H1 (cell line): ENCODE data around the gene ZNF423. TPM values are rescaled to one million over a fixed set of nuclear protein-coding genes. Genes with fewer than 3 reads are reported as not detected.

Source experiments
- CTCF ChIA-PET: fragments of 300-600 bp; sonication (Branson Sonifier 250); formaldehyde crosslinking; loops from one replicate; lab custom pipeline; 2021; ENCODE audit not compliant: partially characterized antibody; lab: Charles Lee
- POLR2A ChIA-PET: fragments of 300-600 bp; sonication (Branson Sonifier 250); formaldehyde crosslinking; loops from one replicate; lab custom pipeline; 2021; ENCODE audit warnings: inconsistent platforms; ENCODE audit not compliant: partially characterized antibody; lab: Charles Lee
- DNase-seq, 2 experiments: peaks; one replicate each; pipeline versions ENCODE4 v3.0.0 to v3.0.0-alpha.2; 2010 to 2022; ENCODE audit warnings: low spot score in 2 of 2, low read depth in 1 of 2, mixed read lengths in 1 of 2
- FAIRE-seq: peaks from 2 replicates; lab custom pipeline; 2011; peaks lifted over from hg19 to GRCh38; lab: Jason Lieb, UNC
- H2AFZ ChIP-seq: 2 replicates; pipeline ENCODE4 v1.8.1; 2012; ENCODE audit warnings: low read length, inconsistent platforms
- H2AK5ac ChIP-seq: 2 replicates; pipeline ENCODE4 v1.6.1; 2013; ENCODE audit warnings: low read depth, low read length
- H2BK120ac ChIP-seq: replicated peaks from 2 replicates; pipeline ENCODE3; 2013; ENCODE audit warnings: low read depth, low read length, inconsistent platforms
- H2BK12ac ChIP-seq: 2 replicates; pipeline ENCODE4 v1.6.1; 2013; ENCODE audit warnings: low read depth, low read length
- H2BK15ac ChIP-seq: 2 replicates; pipeline ENCODE4 v1.6.1; 2013; ENCODE audit warnings: low read length
- H2BK20ac ChIP-seq: 2 replicates; pipeline ENCODE4 v1.6.1; 2013; ENCODE audit warnings: low read length
- H2BK5ac ChIP-seq: 2 replicates; pipeline ENCODE4 v1.6.1; 2013; ENCODE audit warnings: low read depth, low read length
- H3K14ac ChIP-seq: 2 replicates; pipeline ENCODE4 v1.6.1; 2013; ENCODE audit warnings: inconsistent platforms; ENCODE audit not compliant: insufficient read length
- H3K18ac ChIP-seq: 2 replicates; pipeline ENCODE4 v1.6.1; 2013; ENCODE audit warnings: low read length; ENCODE audit errors: extremely low read depth
- H3K23ac ChIP-seq: 2 replicates; pipeline ENCODE4 v1.6.1; 2013; ENCODE audit warnings: inconsistent platforms; ENCODE audit not compliant: insufficient read length
- H3K23me2 ChIP-seq: 2 replicates; pipeline ENCODE4 v1.6.1; 2013; ENCODE audit warnings: low read depth, low read length
- H3K27ac ChIP-seq: 2 replicates; pipeline ENCODE4 v1.6.1; 2011; ENCODE audit warnings: low read depth, low read length, inconsistent platforms
- H3K27me3 ChIP-seq, 4 experiments: replicated peaks in 1 of 4; 1 replicate in 1 of 4; 2 replicates in 3 of 4; pipeline versions ENCODE4 v1.6.1 to v1.8.1; 2011 to 2013; ENCODE audit warnings: low read length in 3 of 4, mild to moderate bottlenecking in 3 of 4, inconsistent platforms in 2 of 4, mixed read lengths in 2 of 4, moderate library complexity in 1 of 4; ENCODE audit not compliant: control insufficient read depth in 3 of 4, insufficient read depth in 3 of 4; ENCODE audit errors: extremely low read depth in 1 of 4
- H3K36me3 ChIP-seq, 4 experiments: 2 replicates each; pipeline versions ENCODE4 v1.6.1 to v1.8.1; 2011 to 2013; ENCODE audit warnings: mild to moderate bottlenecking in 4 of 4, low read length in 3 of 4, moderate library complexity in 2 of 4, control low read depth in 1 of 4, inconsistent platforms in 1 of 4; ENCODE audit not compliant: insufficient read depth in 4 of 4, control insufficient read depth in 2 of 4
- H3K4ac ChIP-seq: replicated peaks from 2 replicates; pipeline ENCODE3; 2013; ENCODE audit warnings: low read length, low read depth, mixed read lengths, inconsistent platforms; ENCODE audit not compliant: insufficient read length
- H3K4me1 ChIP-seq, 4 experiments: replicated peaks in 1 of 4; 1 replicate in 1 of 4; 2 replicates in 3 of 4; pipeline versions ENCODE4 v1.6.1 to v1.8.1; 2011 to 2013; ENCODE audit warnings: low read length in 3 of 4, inconsistent platforms in 2 of 4, mixed read lengths in 1 of 4; ENCODE audit not compliant: insufficient read depth in 4 of 4, control insufficient read depth in 3 of 4
- H3K4me2 ChIP-seq, 2 experiments: 2 replicates each; pipeline versions ENCODE4 v1.6.1 to v1.8.1; 2011 to 2013; ENCODE audit warnings: low read depth in 2 of 2, low read length in 2 of 2, control low read depth in 1 of 2, inconsistent platforms in 1 of 2, mild to moderate bottlenecking in 1 of 2; ENCODE audit not compliant: insufficient read depth in 1 of 2
- H3K4me3 ChIP-seq, 4 experiments: fragments of 200-600, 300-600 bp in 1 of 4; sonication (generic), shearing (Covaris generic), sonication (Bioruptor Twin) in 1 of 4; 2 replicates each; pipeline versions ENCODE4 v1.5.1 to v1.8.1; 2011 to 2016; ENCODE audit warnings: low read length in 4 of 4, low read depth in 3 of 4, control low read depth in 2 of 4, inconsistent platforms in 2 of 4, mild to moderate bottlenecking in 2 of 4, mixed read lengths in 1 of 4, moderate library complexity in 1 of 4; ENCODE audit not compliant: insufficient read depth in 2 of 4; ENCODE audit errors: extremely low read depth in 1 of 4
- H3K56ac ChIP-seq: replicated peaks from 2 replicates; pipeline ENCODE3; 2013; ENCODE audit warnings: low read depth, mild to moderate bottlenecking, mixed read lengths, low read length, inconsistent platforms; ENCODE audit not compliant: insufficient read length
- H3K79me1 ChIP-seq: 2 replicates; pipeline ENCODE4 v1.6.1; 2013; ENCODE audit warnings: low read depth, low read length, control low read depth
- H3K79me2 ChIP-seq, 2 experiments: 2 replicates each; pipeline versions ENCODE4 v1.6.1 to v1.8.1; 2012 to 2013; ENCODE audit warnings: low read length in 2 of 2, mild to moderate bottlenecking in 2 of 2, inconsistent platforms in 1 of 2; ENCODE audit not compliant: insufficient read depth in 2 of 2, control insufficient read depth in 1 of 2
- H3K9ac ChIP-seq, 4 experiments: replicated peaks in 1 of 4; 1 replicate in 1 of 4; 2 replicates in 3 of 4; pipeline versions ENCODE4 v1.6.1 to v1.8.1; 2011 to 2013; ENCODE audit warnings: low read depth in 3 of 4, low read length in 3 of 4, control low read depth in 2 of 4, mild to moderate bottlenecking in 2 of 4, moderate library complexity in 2 of 4, inconsistent platforms in 1 of 4; ENCODE audit errors: extremely low read depth in 1 of 4
- H3K9me3 ChIP-seq, 2 experiments: 2 replicates each; pipeline versions ENCODE4 v1.6.1 to v1.8.1; 2012 to 2013; ENCODE audit warnings: mild to moderate bottlenecking in 2 of 2, moderate library complexity in 2 of 2, control low read depth in 1 of 2, inconsistent platforms in 1 of 2, low read depth in 1 of 2, low read length in 1 of 2, mixed read lengths in 1 of 2; ENCODE audit not compliant: insufficient read depth in 2 of 2
- H4K20me1 ChIP-seq, 2 experiments: replicated peaks in 1 of 2; 2 replicates each; pipeline versions ENCODE3 to v1.8.1; 2011 to 2013; ENCODE audit warnings: inconsistent platforms in 2 of 2, low read length in 2 of 2, mild to moderate bottlenecking in 1 of 2; ENCODE audit not compliant: insufficient read depth in 2 of 2, control insufficient read depth in 1 of 2
- H4K5ac ChIP-seq: 2 replicates; pipeline ENCODE4 v1.6.1; 2013; ENCODE audit warnings: low read length, low read depth, mixed read lengths, inconsistent platforms; ENCODE audit not compliant: insufficient read length
- H4K8ac ChIP-seq: 2 replicates; pipeline ENCODE4 v1.8.0; 2013; ENCODE audit warnings: mild to moderate bottlenecking, moderate library complexity, low read length, inconsistent platforms; ENCODE audit not compliant: insufficient read depth; ENCODE audit errors: extremely low read depth
- H4K91ac ChIP-seq: replicated peaks from 2 replicates; pipeline ENCODE3; 2013; ENCODE audit warnings: low read length, mixed read lengths, inconsistent platforms; ENCODE audit not compliant: insufficient read length
- BRCA1 ChIP-seq: IDR thresholded peaks from 2 replicates; pipeline ENCODE4 v1.6.1; 2012; ENCODE audit warnings: low read depth, low read length, improper control_type of control experiment
- CREB1 ChIP-seq: IDR thresholded peaks from 2 replicates; pipeline ENCODE4 v1.6.1; 2012; ENCODE audit warnings: inconsistent platforms
- CTCF ChIP-seq, 3 experiments: IDR thresholded peaks; 1 replicate in 2 of 3; 2 replicates in 1 of 3; pipeline versions ENCODE4 v1.5.1 to v1.6.1; 2011; ENCODE audit warnings: low read length in 3 of 3, mild to moderate bottlenecking in 3 of 3, inconsistent platforms in 2 of 3, low read depth in 1 of 3, moderate library complexity in 1 of 3; ENCODE audit not compliant: insufficient read depth in 1 of 3; ENCODE audit errors: control extremely low read depth in 1 of 3
- EP300 ChIP-seq, 2 experiments: IDR thresholded peaks; 1 replicate in 1 of 2; 2 replicates in 1 of 2; pipeline ENCODE4 v1.6.1; 2011 to 2012; ENCODE audit warnings: low read depth in 2 of 2, low read length in 2 of 2, mild to moderate bottlenecking in 2 of 2, borderline replicate concordance in 1 of 2, inconsistent platforms in 1 of 2, moderate library complexity in 1 of 2
- JUND ChIP-seq: IDR thresholded peaks from 2 replicates; pipeline ENCODE4 v1.6.1; 2011; ENCODE audit warnings: mild to moderate bottlenecking, improper control_type of control experiment, low read length
- RAD21 ChIP-seq, 2 experiments: IDR thresholded peaks in 1 of 2; conservative IDR thresholded peaks in 1 of 2; 2 replicates each; pipeline ENCODE4 v1.6.1; 2011; ENCODE audit warnings: low read depth in 2 of 2, low read length in 2 of 2, improper control_type of control experiment in 1 of 2, inconsistent platforms in 1 of 2, mild to moderate bottlenecking in 1 of 2, moderate library complexity in 1 of 2
- RNF2 ChIP-seq: fragments of 200-900, 300-1000 bp; sonication (generic); IDR thresholded peaks from 2 replicates; pipeline ENCODE4 v1.7.1; 2016; ENCODE audit warnings: borderline replicate concordance, low read depth, mild to moderate bottlenecking, antibody characterized with exemption, low read length; ENCODE audit not compliant: poor library complexity, severe bottlenecking; ENCODE audit errors: missing control alignments
- SP2 ChIP-seq: IDR thresholded peaks from 2 replicates; pipeline ENCODE4 v1.6.1; 2012; ENCODE audit warnings: mild to moderate bottlenecking, low read length, inconsistent platforms
- TEAD4 ChIP-seq: IDR thresholded peaks from 2 replicates; pipeline ENCODE4 v1.6.1; 2012; ENCODE audit warnings: low read depth, low read length, inconsistent platforms, mixed read lengths
- WGBS, 2 experiments: shearing (Covaris generic) in 1 of 2; methylation state at CpG; one replicate each; pipeline versions ENCODE4 v1.1.6 to v1.1.7; 2013 to 2015; ENCODE audit warnings: low lambda C conversion rate in 2 of 2, mixed read lengths in 2 of 2, inconsistent platforms in 1 of 2, low coverage in 1 of 2, missing lambda C conversion rate in 1 of 2; ENCODE audit not compliant: insufficient replicate concordance in 2 of 2, insufficient coverage in 1 of 2, insufficient read length in 1 of 2; ENCODE audit errors: extremely low coverage in 1 of 2, missing lambda C conversion rate in 1 of 2; 5-methylcytosine and 5-hydroxymethylcytosine counted together
- polyA plus RNA-seq, 7 experiments: library from polyadenylated mRNA; depleted of rRNA in 3 of 7; stranded (reverse) in 5 of 7; unstranded in 2 of 7; fragments of >200 nt in 5 of 7; fragments of 200-250 nt in 2 of 7; gene quantifications; 1 replicate in 5 of 7; 2 replicates in 1 of 7; 4 replicates in 1 of 7; pipeline versions ENCODE4 v1.2.1 to v1.2.3, GENCODE V29; 2011 to 2013; ENCODE audit warnings: missing spikeins in 2 of 7, mixed read lengths in 2 of 7
- total RNA-seq: library from RNA; stranded (reverse); fragmentation: NEBNext Ultra II Directional; extraction: Animal tissue kit (Norgen Biotek cat#: 25700); gene quantifications from 2 replicates; pipeline ENCODE4 v1.2.1, GENCODE V29; 2021
- TF ChIP-seq, protein P1 (sequence below): IDR thresholded peaks from 2 replicates; pipeline ENCODE4 v1.6.1; 2012; ENCODE audit warnings: inconsistent platforms

The ZNF423 gene
- total and polyA plus RNA-seq, 2 of the 8 experiments (the other 6 are each of a cell fraction or from before 2014, with no cell fraction given): 38.2 to 52.3 TPM

GRCh38 chr16:49890876-49891275, 35.0 kb upstream of the ZNF423 start:
- Histone ChIP-seq H3K23me2 (no peaks in the 10 kb centered on the region), H3K79me1 (no peaks in the 10 kb centered on the region), H3K4me2 (no peak overlapping the region), H2AK5ac (no peak overlapping the region), H3K18ac (no peak overlapping the region), H4K8ac (no peak overlapping the region), H3K56ac (no peak overlapping the region), H4K91ac (no peak overlapping the region), H3K14ac (no peak overlapping the region), H3K36me3 (no peaks in the 10 kb centered on the region), H2BK20ac (no peak overlapping the region), H3K79me2 (no peaks in the 10 kb centered on the region), H3K9me3 (peaks cover 0 to 3% of the 10 kb centered on the region in 2 experiments; a peak in 1 of 4 replicates), H3K23ac (no peak overlapping the region), H2BK12ac (no peak overlapping the region), H2AFZ (no peak overlapping the region), H4K20me1 (no peaks in the 10 kb centered on the region), H3K27ac (no peak overlapping the region), H4K5ac (no peak overlapping the region), H2BK5ac (no peak overlapping the region), H3K27me3 (no peaks in the 10 kb centered on the region; a peak in 1 of 7 replicates), H3K4ac (no peak overlapping the region), H3K4me1 (no peaks in the 10 kb centered on the region; a peak in 1 of 7 replicates), H2BK120ac (no peak overlapping the region), H3K9ac (no peak overlapping the region), H3K4me3 (no peak overlapping the region), H2BK15ac (no peak overlapping the region)
- CTCF ChIA-PET: interaction anchor here (0.7 to 12.7 kb wide), 21 partner anchors 10 to 472 kb away, joined by 3 to 99 read pairs (median 5); no protein-coding TSS in a partner anchor
- 40% methylated on average over 5 of the region's 5 CpGs; no CpG with 5 or more reads in 1 of the 2 experiments for WGBS, 2 experiments
- DNase-seq: peak; percentile 38 to 84
- no peak for FAIRE-seq
- POLR2A ChIA-PET: no interaction called here
- TF ChIP-seq JUND (0 out of 2 replicates have a peak, but pooled peaks have one; percentile 14), CTCF (IDR thresholded peaks at IDR 0.05; ENCODE audit: control extremely low read depth in 1 of 3, insufficient read depth in 1 of 3, low read depth in 1 of 3, low read length in 3 of 3) (peak; percentile 92 to 96 (median 93)), BRCA1 (no peak), SP2 (no peak), RAD21 (IDR thresholded peaks at IDR 0.05 in 1 of 2, conservative IDR thresholded peaks at IDR 0.05 in 1 of 2; ENCODE audit: low read depth in 2 of 2, low read length in 2 of 2) (peak; percentile 83 to 87), TEAD4 (0 out of 2 replicates have a peak, but pooled peaks have one; percentile 37), EP300 (IDR thresholded peaks at IDR 0.05; ENCODE audit: borderline replicate concordance in 1 of 2, low read depth in 2 of 2, low read length in 2 of 2) (no peak), RNF2 (no peak), CREB1 (peak; percentile 39; the same call in 1 of the 2 replicates)
- TF ChIP-seq, protein P1, sequence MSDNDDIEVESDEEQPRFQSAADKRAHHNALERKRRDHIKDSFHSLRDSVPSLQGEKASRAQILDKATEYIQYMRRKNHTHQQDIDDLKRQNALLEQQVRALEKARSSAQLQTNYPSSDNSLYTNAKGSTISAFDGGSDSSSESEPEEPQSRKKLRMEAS: 0 out of 2 replicates have a peak, but pooled peaks have one; percentile 9
